Activated CD4-positive, alpha-beta T cell treated with anti-CD3 and anti-CD28 coated beads for 24 hours (primary cell): ENCODE measurements around the gene B3GNT2.

ENCODE experiments used
- DNase-seq, 2 donors: peaks; one replicate each; pipeline ENCODE4 v3.0.0-alpha.2; 2020; ENCODE audit warnings: low read depth in 2 of 2

The B3GNT2 gene

DNA sequence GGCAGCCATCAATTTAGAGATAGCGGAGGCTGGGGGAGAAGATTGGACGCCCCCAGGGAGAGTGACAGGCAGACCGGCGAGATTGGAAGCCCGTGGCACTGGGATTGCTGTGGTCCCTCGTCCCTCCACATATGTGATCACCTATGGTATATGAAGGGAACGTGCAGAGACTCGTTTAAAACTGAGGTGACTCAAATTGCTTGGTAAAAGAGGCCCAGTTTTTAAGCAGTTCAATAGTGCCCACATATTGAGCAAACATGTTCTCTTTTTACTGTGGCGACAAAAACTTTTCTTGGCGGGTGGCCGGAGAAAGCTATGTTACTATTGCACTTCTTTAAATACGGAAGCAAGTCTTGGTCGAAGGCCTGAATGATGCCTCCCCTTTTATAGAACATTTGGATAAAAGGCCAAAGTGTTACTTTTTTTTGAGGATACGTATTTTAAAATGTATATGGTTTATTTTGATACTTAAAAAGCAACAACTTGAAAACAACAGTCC lies 9.1 kb downstream of the B3GNT2 start:
- DNase-seq, result no peak

DNA sequence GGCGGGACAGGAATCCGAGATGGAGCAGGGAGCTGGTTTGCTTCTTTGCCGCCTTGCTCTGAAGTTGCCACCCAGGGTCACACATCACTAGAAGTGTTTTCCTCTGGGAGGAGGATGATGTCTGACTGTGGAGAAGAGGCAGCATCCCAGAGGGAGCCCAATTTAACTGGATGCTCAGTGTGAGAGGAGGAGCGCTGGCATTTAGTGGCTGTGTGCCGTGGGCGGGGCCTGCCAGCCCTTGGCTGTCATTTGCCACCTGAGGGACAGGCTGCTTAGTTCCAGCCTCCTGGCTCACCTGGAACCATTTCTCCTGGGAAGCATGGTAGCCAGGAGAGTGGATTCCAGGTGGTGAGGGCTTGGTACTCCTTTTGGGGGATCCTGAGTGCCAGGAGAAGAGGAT lies 9.6 kb downstream of the B3GNT2 start:
- no peak for DNase-seq

DNA sequence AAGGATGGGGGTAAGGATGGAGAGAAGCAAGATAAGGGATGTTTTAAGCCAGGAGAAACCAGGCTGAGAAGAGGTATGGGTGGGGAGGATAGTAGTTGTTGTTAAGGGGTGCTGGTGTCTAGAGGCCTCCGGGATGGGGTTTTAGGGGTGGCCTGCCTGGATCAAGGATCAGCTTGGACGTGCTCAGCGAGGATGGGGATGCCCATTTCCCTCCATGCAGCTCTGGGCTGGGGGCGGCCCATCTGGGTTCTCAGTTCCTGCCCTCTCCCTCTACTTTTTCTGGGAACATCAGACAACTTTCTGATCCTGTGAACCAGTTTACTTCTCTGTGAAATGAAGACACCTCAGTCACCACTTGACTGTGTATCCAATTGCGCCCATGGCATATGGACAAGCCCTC lies 10.1 kb downstream of the B3GNT2 start:
- no peak for DNase-seq

DNA sequence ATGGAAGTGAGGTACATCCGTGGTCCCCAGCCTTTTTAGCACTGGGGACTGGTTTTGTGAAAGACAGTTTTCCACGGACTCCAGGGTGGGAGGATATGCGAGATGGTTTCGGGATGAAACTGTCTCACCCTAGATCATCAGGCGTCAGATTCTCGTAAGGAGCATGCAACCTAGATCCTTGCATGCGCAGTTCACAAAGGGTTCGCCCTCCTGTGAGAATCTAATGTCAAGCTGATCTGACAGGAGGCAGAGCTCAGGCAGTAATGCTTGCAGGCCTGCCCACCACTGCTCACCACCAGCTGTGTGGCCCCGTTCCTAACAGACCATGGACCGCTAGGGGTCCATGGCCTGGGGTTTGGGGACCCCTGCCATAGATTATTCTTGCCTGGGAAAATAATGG lies 11.6 kb downstream of the B3GNT2 start:
- no peak for DNase-seq

DNA sequence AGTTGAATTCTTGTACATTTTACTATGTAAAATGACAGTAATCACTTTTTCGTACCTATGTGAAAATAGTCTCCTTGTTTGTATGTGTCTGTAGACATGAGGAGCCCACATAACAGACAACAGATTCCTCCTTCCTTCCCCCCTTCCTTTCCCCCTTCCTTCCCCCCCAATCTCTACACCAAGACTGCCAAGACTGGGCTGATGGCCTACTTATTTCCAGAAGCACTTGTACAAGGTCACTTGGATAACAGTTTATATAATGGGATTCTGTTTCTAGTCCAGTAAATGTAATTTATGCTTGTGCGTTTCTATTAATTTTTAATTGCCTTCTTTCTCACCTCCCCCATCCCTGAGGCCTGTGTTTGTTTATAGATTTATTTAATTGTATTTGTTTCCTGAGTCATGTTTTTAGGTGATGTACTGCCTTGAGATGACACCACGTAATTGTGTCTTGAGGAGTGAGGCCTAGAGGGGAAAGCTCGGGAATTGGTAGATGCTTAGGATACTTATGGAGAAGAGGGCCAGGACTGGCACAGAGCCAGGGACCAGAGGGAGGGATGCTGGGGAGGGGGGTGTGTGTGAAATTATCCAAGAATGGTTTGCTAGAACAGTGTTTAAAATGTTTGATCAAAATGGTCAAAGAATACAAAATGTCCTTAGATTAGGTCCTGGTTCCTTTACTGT lies 12.3 kb downstream of the B3GNT2 start:
- DNase-seq, result no peak

DNA sequence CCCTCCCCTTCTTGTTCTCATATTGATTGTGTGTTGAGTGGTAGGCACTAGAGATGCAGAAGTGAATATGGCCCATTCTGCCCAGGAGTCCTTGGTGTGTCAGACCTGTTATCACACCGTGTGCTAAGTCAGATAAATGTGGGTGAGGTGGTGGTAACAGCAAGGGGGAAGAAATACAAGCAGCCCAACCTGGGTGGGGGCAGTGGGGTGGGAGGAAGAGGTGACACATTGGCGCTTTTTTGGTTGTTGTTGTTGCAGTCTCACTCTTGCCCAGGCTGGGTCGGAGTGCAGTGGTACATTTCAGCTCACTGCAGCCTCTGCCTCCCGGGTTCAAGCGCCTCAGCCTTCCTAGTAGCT lies 12.8 kb downstream of the B3GNT2 start:
- DNase-seq, result no peak

DNA sequence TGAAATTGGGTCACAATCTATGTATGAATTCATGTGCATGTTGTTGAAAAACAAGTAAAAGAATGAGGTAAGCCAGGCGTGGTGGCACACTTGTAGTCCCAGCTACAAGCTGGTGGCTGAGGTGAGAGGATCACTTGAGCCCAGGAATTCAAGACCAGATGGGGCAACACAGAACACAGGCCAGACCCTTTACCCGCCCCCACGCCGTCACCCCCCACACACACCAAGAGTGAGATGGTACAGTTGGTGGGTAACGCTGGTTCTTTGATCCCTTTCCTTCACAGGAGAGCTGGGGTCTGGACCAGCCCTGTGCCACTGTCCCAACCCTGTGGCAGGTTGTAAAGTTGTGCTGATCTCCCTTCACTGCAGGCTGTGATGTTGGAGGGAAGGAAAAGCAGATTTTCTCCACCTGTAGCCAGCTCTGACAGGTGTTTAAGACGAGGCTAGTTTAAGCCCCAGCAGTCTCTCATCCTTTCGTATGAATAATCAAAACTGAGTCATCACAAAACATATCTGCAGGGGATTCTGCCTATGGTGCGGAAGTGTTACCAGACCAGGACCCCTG lies 13.6 kb downstream of the B3GNT2 start:
- no peak for DNase-seq

DNA sequence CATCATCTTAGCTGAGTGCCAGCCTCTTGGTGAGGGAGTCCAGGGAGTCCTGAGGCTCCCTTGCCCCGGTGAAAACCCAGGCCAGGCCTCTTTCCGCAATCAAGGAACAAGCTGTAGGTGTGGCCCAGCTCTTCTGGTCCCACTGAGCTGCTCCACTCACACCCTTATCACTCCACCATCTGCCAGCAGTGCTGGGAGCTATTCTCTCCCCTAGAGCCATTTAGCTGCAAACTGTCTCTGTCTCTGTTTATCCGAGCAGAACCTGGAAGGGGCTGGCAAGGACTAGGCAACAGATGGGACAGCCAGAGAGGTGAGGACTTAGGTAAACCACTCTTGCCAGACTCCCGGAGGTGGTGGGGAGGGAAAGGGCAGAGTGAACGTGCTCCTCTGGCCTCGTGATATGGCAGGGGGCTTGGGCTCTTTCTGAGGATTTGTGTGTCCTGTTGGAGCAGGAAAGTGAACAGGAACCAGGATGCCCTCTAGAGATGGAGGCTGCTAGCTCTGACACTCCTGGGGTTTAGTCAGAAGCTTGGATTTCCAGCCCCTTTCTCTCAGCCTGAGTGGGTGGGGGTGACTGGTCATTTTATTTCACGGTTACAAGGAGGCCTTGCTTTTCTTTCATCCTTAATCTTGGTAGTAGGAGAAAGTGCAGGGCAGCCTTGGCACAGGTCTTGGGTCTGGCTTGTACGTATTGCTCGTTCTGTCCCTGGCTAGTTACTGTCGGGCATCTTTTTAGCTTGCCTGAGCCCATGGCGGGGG lies 19.6 kb downstream of the B3GNT2 start:
- DNase-seq, result no peak

DNA sequence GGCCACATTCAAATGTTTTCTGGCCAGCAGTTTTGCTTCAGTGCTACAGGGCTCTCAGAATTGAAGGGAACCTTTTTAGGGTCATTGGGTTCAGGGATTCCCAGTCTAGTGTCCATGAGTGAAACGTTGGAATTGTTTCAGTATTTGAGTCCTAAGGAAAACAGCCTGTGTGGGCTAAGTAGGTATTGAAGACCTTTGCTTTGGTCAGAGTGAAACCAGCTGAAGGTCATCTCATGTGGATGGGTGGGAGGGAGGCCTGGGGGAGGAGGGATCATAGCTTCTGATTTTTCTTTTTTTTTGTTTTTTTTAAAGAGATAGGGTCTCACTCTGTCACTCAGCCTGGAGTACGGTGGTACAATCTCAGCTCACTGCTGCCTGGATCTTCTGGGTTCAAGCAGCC lies 20.2 kb downstream of the B3GNT2 start:
- DNase-seq, result no peak

DNA sequence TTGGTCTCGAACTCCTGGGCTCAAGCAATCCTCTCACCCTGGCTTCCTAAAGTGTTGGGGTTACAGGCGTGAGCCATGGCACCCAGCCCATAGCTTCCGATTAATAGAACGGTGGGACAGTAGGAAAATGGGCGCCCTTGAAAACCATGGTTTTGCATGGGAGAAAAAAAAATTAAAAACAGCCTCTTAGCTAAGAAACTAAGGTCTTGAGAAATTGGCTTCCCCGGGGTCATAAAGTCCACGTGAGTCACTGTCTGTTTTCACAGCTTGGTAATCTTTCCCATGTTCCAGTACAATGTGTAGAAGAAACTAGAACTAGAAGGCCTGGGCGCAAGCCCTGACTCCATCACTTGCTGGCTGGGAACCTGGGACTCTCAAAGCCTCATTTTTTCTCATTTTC lies 20.7 kb downstream of the B3GNT2 start:
- no peak for DNase-seq

DNA sequence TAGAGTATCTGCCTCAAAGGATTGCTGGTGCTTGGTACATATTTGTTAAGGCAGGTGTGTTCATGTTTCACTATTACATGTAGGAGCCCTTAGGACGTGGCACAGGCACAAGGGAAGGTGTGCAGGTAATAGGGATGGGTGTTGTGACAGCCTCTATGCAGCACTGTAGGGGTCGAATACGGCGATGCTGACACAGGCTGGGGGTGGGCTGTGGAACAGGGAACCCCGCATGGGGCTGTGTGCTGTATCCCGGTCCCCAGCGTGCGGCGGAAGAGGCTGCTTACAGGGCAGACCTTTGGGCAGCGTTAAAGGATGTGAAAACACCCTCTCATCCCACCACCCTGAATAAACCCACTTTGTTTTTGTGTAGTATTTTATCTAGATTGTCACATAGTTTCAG lies 21.5 kb downstream of the B3GNT2 start:
- no peak for DNase-seq

DNA sequence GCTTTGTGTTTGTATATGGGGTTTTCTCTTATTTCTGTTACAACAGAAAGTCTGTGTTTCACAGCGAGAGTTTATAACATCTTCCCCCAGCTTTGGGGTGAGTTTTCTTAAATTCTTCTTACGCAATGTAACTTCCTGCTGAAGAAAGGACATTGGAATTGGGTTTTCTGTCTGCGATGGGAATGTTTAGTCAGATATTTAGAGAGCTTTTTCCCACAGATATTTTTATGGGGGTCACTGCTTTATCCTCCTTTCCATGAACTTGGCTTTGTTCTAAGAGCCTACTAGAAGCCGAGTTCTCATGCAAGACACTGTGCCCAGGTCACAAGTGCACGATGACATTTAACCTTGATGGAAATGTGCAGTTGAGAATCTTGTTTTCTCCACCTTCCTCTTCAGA lies 22.1 kb downstream of the B3GNT2 start:
- no peak for DNase-seq

DNA sequence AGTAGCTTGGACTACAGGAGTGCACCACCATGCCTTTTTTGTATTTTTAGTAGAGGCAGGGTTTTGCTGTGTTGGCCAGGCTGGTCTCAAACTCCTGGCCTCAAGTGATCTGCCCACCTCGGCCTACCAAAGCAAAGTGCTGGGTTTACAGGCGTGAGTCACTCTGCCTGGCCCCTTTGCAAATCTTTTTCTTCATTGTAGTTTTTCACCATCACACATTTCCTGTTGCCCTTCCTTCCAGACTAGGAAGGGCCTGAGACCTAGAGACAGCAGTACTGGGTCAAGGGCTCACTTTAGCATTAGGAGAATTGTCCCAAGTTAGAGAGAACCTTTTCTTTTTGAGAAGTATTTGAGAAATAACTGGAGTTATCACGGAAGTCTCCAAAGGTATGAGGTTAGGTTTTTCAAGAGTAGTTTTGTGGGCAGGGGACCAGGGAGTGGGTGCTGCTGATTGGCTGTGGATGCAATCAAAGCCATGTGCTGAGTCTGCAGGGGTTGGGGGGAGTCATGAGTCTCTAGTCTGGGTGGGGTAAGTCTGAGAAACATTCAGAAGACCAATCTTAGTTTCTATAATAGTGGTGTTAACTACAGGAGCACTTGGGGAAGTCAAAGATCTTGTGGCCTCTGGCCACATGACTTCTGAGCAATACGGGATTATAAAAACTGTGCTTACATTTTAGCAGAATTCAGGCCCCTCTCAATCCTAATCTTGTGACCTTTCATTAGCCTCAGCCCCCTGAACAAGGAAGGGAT lies 23.7 kb downstream of the B3GNT2 start:
- DNase-seq, result no peak

DNA sequence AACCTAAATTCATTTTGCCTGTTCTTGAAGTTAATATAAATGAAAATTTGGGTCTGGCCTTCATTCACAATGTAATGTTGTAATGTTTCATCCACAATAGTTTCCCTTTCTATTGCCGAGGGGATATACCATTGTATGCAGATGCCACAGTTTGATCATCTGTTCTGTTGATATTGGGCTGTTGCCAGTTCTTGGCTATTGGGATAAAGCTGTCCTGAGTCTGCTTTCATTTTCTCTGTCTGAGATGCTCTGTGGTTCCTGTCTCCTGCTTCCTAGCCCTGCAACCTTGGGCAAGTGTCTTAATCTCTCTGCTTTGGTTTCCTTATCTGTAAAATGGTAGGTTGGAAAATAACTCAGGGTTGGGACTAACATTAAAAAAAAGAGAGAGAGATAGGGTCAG lies 25.2 kb downstream of the B3GNT2 start:
- DNase-seq, result no peak

DNA sequence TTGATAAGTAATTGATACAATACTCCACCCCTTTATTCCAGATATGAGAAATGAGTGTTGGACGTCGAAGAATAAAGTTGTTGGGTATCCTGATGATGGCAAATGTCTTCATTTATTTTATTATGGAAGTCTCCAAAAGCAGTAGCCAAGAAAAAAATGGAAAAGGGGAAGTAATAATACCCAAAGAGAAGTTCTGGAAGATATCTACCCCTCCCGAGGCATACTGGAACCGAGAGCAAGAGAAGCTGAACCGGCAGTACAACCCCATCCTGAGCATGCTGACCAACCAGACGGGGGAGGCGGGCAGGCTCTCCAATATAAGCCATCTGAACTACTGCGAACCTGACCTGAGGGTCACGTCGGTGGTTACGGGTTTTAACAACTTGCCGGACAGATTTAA lies 26.3 kb downstream of the B3GNT2 start:
- DNase-seq, result no peak

DNA sequence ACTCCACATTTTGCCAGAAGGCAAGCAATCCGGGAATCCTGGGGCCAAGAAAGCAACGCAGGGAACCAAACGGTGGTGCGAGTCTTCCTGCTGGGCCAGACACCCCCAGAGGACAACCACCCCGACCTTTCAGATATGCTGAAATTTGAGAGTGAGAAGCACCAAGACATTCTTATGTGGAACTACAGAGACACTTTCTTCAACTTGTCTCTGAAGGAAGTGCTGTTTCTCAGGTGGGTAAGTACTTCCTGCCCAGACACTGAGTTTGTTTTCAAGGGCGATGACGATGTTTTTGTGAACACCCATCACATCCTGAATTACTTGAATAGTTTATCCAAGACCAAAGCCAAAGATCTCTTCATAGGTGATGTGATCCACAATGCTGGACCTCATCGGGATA lies 26.8 kb downstream of the B3GNT2 start:
- DNase-seq, result no peak

DNA sequence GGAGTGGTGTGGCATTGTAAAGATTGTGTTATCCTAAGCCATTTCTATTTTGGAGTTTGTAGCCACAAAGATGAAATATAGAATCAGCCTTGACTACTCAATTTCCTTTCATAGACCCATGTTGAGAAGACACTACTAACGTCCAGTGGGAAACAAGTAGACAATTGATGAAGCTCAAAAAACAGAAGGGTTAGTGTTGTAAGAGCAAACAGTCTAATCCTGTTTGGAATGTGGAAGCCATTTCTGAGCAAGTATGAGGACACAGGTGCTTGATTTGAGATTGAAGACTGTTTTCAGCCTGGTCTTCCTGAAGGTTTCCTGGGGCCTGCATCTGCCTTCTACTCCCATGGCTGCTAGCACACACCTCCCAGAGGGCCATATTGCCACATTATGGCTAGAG lies 29.1 kb downstream of the B3GNT2 start:
- DNase-seq, result no peak

DNA sequence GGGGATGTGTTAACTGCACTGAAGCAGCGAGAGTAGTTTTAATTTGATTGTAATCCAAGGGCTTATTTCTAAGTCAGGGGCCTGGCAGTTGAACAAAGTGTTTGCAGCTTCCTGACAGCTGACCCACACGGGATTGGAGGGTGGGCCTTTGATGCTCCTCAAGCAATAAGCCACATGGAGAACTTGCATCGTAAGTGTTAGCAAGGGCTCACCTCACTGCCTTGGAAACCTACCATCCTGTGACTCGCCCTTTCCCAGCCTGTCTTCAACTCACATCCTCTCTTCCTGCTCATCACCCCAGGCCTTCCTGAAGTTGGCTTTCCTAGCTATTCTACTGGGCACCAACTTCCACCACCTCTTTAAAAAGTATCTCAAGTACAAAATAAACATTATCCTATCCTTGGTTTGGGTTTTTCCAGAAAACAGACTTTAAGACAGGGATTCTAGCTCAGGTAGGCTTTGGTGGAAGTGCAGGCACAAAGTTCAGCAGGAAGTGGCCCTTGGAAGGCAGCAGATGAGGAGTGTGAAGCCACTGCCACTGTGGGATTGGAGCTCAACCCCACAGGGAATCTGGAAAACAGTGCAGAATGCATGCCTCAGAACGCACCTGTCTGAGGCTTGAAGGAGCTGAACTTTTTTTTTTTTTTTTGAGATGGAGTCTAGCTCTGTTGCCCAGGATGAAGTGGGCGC lies 31.6 kb downstream of the B3GNT2 start:
- no peak for DNase-seq

DNA sequence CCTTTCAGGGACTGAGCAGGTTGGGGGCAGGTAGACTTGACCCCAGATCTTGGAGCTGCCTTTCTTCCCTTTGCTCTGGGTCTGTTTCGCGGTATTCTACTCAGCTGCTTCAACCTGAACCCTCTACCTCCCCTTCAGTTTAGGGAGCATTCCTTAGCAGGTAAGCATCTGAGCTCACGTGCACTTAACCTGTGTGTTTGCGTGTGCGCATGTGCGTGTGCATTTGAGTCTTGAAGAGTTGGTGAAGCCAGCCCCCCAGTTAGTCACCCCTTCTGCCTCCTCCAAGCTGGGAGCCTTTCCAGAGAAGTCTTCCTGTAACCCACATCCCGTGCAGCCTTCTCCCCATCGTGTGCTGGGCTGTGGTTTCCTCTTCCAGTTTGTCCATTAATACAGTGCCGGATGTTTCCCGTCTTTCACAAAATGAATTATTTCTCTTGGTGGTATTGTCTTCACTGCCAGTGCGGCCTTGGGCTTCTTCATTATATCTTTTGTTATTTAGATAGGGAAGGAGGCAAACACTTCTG lies 33.2 kb downstream of the B3GNT2 start:
- DNase-seq, result no peak

DNA sequence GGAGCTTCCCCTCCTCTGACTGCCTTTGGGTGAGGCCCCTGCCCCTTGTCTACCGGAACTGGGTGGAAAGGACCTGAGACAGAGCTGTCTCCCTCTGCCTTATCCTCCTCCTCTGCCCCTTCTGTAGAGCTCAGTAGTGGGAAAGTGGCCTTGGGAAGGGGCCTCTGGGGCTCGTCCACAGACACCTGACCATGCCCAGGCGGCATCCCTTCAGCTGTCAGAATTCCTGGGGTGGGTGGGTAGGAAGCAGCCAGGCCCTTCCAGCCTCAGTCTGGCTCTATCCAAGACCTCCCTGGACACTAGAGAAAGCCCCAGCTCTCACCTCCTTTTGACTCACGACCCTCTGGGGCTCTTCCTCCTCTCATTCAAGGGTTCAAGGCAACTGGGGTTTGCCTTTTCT lies 35.6 kb downstream of the B3GNT2 start:
- no peak for DNase-seq

DNA sequence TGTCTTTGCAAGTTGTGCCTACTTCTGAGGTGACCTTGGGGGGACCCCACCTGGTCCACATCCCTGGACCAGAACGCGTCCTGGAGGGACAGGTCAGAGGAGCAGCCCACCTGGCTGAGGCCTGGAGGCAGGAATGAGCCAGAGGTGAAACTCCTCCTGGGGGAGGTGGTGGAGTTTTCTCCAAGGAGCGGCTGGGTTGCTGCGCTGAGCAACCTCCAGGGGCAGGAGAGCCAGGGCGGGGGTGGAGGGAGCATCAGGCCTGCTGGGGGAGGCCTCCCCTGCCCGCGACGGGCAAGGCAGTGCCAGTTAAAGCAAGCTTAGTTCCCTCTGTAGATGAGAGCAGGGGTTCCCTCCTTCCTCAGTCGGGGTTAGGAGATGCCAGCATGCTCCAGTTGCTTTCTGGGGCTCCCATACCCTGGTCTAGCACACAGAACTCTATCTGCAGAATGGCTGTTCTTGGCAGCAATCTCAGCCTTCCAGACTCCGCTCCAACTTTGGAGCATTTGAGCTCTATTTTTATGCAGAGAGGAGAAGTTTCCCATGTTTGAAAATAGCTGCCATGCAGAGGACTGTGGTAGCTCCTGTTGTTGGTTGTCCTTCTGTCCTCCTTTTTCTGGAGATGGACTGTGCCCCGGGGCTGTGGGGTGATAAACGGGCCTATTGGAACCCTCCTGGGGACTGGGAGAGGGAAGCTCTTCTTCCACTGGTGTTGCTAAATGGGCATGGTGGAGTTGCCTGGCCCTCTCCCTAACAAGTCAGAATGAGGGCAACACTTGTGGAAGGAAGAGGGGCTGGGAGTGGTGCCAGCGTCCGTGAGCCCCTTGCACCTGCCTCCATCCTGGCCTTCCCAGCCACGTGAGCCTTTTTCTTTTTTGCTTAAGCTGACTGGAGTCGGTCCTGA lies 39.1 kb downstream of the B3GNT2 start:
- no peak for DNase-seq
